ENCODE results near the gene BICD2. TPM values are rescaled to one million over a fixed set of nuclear protein-coding genes. Genes with fewer than 3 reads are reported as not detected.
A peak's percentile ranks its signal among the peaks of the same experiment; 100 is the strongest.

The BICD2 gene
- total and polyA plus RNA-seq, 2 donors (not counting 1 experiment from before 2014, with no cell fraction given), result 33.2 to 49.5 TPM

DNA sequence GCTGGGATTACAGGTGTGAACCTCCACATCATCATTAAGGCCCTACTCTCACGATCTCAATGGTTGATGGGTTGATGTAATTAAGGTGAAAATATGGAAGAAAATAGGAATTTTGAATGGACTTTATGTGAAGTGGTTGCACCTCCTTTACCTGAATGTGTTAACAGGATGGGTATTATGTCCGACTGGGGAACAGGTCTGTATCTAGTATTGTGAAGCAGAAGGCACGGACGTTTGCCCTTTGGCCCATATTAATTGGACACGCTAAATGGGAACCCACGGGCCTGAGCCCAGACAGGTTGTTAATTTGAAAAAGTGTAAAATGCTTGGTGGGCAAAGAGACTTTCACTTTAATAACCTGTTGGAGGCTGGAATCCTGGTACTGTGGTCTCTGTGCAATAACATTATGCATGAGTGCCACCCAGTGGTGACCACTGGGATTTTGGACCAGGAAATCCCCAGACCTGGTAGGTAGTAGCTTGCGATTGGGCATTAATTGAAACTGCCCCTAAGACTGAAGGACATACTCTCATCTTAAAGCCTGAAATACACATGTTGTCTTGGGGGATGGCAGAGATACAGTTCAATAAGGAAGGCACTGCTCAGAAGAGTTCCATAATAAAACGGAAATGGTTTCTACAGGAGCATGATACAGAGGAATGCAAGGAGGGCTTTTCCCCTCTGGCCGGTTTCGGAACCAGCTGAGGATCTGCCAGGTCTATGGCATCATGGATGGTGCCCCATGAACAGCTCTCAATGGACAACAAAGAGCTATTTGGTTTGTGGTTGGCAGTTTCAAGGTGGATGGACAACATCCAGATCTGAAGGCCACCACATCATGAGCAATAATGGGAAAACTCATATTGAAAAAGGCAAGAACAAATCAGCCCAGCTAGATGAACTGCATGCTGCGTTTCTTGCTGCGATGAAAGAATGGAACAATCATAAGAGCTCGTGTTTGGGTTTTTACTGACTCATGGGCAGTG lies 26.2 kb upstream of the BICD2 start:
- Mint-ChIP-seq H3K4me3 (no peak overlapping the region), H3K9me3 (ENCODE audit: insufficient read depth) (no peaks in the 10 kb centered on the region), H3K27me3 (peaks cover 24% of the 10 kb centered on the region), H3K4me1 (peaks cover 3% of the 10 kb centered on the region), H3K27ac (no peak overlapping the region)
- no peaks in the 10 kb centered on the region for H3K36me3 ChIP-seq (replicated peaks in 1 of 2; ENCODE audit: control extremely low read depth in 1 of 2, control insufficient read depth in 1 of 2, extremely low read depth in 1 of 2, insufficient read depth in 2 of 2, low read length in 1 of 2)
- DNase-seq, result peak; percentile 88
- no peak overlapping the region for H3K9ac ChIP-seq (ENCODE audit: low read length)
- intact Hi-C loops (cut with micrococcal nuclease), result loop anchor here (1.0 to 5.0 kb wide), 6 partner anchors 21 to 654 kb away; partner anchors contain the start of gene IPPK
- H3K4me1 ChIP-seq (ENCODE audit: control insufficient read depth in 2 of 2, insufficient read depth in 2 of 2, low read length in 2 of 2), result peaks cover 3 to 7% of the 10 kb centered on the region in 2 donors
- H3K79me2 ChIP-seq (ENCODE audit: control insufficient read depth, insufficient read depth, low read length), result no peaks in the 10 kb centered on the region
- peak overlapping the region; percentile 39 for H3K4me2 ChIP-seq (replicated peaks; ENCODE audit: low read depth, low read length, poor library complexity, severe bottlenecking)
- 58% methylated on average over 6 of the region's 13 CpGs for WGBS (ENCODE audit: insufficient coverage)
- ChIA-PET CTCF (interaction anchor here (0.7 to 17.1 kb wide), 25 partner anchors 8 to 665 kb away, joined by 3 to 241 read pairs (median 5); partner anchors contain the start of genes BICD2 and IPPK), POLR2A (interaction anchor here (0.6 to 1.3 kb wide), 4 partner anchors 26 to 61 kb away, joined by 3 to 5 read pairs (median 4); no protein-coding TSS in a partner anchor)
- no peaks in the 10 kb centered on the region for H4K20me1 ChIP-seq (ENCODE audit: control insufficient read depth, insufficient read depth, low read length, poor library complexity, severe bottlenecking)
- H3K27me3 ChIP-seq (replicated peaks in 1 of 4; ENCODE audit: control extremely low read depth in 1 of 4, control insufficient read depth in 3 of 4, insufficient read depth in 4 of 4, low read length in 3 of 4), result peaks cover 0 to 7% (median 0%) of the 10 kb centered on the region in 4 experiments
- TF ChIP-seq, protein P1, sequence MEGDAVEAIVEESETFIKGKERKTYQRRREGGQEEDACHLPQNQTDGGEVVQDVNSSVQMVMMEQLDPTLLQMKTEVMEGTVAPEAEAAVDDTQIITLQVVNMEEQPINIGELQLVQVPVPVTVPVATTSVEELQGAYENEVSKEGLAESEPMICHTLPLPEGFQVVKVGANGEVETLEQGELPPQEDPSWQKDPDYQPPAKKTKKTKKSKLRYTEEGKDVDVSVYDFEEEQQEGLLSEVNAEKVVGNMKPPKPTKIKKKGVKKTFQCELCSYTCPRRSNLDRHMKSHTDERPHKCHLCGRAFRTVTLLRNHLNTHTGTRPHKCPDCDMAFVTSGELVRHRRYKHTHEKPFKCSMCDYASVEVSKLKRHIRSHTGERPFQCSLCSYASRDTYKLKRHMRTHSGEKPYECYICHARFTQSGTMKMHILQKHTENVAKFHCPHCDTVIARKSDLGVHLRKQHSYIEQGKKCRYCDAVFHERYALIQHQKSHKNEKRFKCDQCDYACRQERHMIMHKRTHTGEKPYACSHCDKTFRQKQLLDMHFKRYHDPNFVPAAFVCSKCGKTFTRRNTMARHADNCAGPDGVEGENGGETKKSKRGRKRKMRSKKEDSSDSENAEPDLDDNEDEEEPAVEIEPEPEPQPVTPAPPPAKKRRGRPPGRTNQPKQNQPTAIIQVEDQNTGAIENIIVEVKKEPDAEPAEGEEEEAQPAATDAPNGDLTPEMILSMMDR (IDR thresholded peaks at IDR 0.05), result peak; percentile 87
- TF ChIP-seq EZH2 (IDR thresholded peaks at IDR 0.05; ENCODE audit: borderline replicate concordance, insufficient read depth, low read depth, low read length, poor library complexity, severe bottlenecking), result no peak
- H3K9me3 ChIP-seq (ENCODE audit: control extremely low read depth in 1 of 3, control insufficient read depth in 2 of 3, insufficient read depth in 1 of 3, low read length in 2 of 3), result peaks cover 0 to 10% (median 9%) of the 10 kb centered on the region in 3 donors
- ATAC-seq (ENCODE audit: low read depth), result peak; percentile 97
- H3K4me3 ChIP-seq (ENCODE audit: control extremely low read depth in 1 of 5, extremely low read depth in 1 of 5, insufficient read depth in 1 of 5, low read depth in 2 of 5, low read length in 4 of 5), result no peak overlapping the region
- H3K27ac ChIP-seq (ENCODE audit: low read length in 2 of 2), result no peak overlapping the region
- no peak overlapping the region for H2AFZ ChIP-seq (ENCODE audit: insufficient read depth, low read depth, low read length, poor library complexity, severe bottlenecking)
